Glomerular visceral epithelial cell (primary cell): ENCODE results near the gene CHD5.
A peak's percentile ranks its signal among the peaks of the same experiment; 100 is the strongest.
"Not testable (repeated sequence)": the region's sequence is repeated elsewhere in the genome, so short reads cannot be mapped to it uniquely, and the experiment has no call there.

Experiments
- DNase-seq: peaks from one replicate; pipeline ENCODE4 v3.0.0-alpha.2; 2016; ENCODE audit errors: extremely low spot score

CHD5 gene

DNA sequence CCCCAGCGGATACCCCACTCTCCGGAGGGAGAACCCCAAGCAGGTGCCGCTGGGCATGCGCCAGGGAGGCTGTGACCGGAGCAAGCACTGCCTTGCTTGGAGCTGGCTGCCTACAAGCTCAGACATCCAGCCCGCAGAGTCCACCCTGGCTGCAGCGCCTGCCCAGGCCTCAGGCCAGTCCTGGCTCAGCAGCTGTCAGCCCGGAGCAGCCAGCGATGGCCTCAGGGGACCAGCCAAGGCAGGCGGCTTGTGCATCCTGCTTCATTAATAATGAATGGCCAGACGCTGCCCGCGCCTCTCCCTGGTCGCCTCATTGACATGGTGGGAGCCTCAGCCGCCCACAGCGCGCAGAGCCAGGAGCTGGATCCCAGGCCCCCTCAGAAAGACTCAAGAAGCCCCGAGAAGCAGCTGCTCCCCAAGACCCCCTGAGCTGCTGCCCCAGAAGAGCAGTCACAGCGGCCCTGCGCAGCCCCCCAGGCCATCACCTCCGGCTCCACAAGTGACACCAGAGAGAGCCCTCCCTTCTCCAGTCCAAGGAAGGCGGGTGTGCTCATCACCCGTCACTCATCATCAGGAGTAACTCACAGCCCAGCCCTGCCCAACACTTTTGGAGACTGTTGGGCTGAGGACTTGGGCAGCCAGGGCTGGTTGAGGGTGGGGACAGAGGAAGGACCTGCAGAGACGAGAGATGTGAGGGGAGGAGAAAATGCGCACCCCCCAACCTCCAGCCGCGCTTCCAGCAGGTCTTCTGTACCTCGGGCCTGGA, 114.8 kb downstream of the CHD5 start:
- DNase-seq = no peak

GRCh38 chr1:6063532-6064053, 116.5 kb downstream of the CHD5 start:
- not testable (repeated sequence) for DNase-seq

DNA sequence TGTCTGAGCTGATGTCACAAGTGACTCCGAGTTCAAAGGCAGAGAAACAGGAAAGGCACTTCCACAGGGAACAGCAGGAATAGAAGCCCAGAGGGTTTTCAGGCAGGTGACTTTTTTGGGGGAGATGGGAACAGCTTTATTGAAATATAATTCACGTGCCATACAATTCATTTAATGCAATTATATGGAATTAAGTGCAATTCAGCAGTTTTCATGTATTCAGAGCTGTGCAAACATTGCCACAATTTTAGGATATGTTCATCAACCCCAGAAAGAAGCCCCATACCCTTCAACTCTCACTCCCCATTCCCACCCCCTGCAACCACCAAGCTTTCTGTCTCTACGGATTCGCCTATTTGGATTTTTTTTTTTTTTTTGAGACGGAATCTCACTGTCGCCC, 117.5 kb downstream of the CHD5 start:
- no peak for DNase-seq

GRCh38 chr1:6059866-6060265, 120.3 kb downstream of the CHD5 start:
- DNase-seq = no peak

- no peak for DNase-seq
Observed at GRCh38 chr1:6057170-6057845, 122.8 kb downstream of the CHD5 start.

DNA sequence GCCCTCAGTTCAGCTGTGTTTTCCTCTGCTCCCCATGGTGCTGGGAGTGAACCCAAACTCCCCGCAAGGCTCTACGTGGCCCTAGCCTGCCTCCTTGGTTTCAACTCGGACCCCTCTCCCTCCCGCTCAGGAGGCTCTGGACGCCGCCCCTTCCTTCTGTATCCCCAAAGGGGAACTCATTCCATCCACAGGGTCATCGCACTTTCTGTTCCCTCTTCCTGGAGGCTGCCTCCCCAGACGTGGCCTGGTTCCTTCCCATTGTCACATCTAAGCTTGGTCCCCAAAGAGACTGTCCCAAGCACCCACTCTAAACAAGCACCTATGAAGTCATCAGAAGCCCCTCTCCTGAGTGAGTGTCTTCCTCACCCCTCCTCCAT, 123.6 kb downstream of the CHD5 start:
- no peak for DNase-seq

GRCh38 chr1:6054596-6054995, 125.5 kb downstream of the CHD5 start:
- no peak for DNase-seq

DNA sequence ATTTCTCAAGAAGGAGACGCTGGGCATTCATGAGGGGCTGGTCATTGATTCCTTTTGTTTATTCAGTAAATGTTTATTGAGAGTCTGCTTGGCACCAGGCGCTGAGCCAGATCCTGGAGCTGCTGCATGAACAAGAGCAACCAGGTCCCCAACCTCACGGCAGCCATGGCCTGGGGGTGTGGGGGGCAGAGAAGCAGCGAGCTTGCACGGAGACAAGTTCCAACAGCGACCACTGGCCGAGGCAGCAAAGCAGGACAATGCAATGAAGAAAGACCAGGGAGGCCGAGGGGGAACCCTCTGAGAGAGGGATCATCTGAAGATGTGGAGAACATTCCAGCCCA, 126.9 kb downstream of the CHD5 start:
- no peak for DNase-seq

DNA sequence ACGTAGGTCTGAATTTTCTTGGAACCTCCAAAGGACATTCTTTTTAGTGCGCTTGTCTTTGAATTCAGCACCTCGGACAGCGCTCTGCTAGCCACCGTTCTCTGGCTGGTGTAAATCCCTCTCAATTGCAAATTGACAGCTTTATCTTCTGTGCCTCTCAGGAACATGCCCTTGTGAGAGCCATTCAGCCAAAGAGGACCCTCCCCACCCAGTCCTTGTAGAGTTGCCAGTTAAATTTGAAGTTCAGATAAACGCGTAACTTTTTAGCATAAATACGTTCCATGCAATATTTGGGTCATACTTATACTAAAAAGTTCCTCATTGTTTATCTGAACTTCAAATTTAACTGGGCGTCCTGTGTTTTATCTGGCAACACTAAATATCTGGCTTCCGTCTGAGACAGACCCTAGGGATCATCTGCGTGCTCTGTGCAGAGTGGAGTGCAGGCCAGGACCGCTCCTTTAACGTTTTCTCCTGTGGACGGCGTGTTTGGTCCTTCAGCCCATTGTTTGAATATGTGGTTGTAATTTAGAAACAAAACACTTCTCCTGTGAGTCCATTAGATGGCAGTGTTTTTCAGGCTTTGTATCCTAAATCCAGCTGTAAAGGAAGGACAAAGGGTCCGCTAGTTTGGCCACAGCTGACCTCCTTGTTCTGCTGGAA, 127.4 kb downstream of the CHD5 start:
- DNase-seq = peak; percentile 62
